ENCODE results near the gene SLC38A3. TPM values are rescaled to one million over a fixed set of nuclear protein-coding genes. Genes with fewer than 3 reads are reported as not detected.
A peak's percentile ranks its signal among the peaks of the same experiment; 100 is the strongest.

SLC38A3 gene
- total RNA-seq, 1 donor from 2014 or later = 9.1 TPM

GRCh38 chr3:50264383-50264963, 59.4 kb downstream of the SLC38A3 start:
- DNase-seq (ENCODE audit: low read depth) = peak; percentile 93

- peak; percentile 58 for DNase-seq (ENCODE audit: low read depth)
These were observed 60.0 kb downstream of the SLC38A3 start for GRCh38 chr3:50264964-50265485.

DNA sequence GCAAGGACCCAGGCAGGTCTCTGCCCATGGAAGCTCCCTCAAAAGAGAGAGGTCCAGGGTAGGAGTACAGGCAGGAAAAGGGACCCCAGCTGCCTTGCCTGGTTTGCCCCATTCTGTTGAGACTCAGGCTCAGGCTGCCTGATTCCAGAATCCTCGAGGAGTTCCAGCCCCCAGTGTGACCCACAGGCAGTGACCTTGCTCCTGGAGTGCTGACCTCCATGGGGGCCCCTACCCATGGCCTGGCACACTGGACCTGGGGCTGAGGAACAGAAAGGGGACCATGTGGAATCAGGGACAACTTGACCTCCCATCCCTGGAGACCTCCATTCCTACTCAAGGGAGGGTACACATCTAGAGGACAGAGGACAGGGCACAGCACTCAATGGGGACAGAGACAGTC, 60.5 kb downstream of the SLC38A3 start:
- no peak for DNase-seq (ENCODE audit: low read depth)

- DNase-seq (ENCODE audit: low read depth) = no peak
These were observed 60.9 kb downstream of the SLC38A3 start for GRCh38 chr3:50266017-50266416.

DNA sequence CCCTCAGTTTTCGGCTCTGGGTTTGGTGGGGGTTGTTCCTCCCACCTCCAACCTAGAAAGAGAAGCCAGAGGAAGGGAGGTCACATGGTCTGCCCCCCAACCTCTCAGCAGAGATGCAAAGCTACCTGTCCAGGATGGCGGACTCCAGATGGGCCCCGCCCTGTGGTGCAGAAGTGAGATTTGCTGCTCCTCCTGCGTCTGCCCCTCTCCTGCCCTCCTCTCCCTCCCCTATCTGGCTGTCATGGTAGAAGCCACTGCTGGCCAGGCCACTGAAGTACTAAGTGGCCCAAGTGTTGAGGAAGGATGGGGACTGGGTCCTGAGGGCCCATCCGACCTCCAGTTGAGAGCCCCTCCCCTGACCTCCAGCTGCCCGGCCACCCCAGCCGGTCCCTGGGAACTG, 61.8 kb downstream of the SLC38A3 start:
- no peak for DNase-seq (ENCODE audit: low read depth)

DNA sequence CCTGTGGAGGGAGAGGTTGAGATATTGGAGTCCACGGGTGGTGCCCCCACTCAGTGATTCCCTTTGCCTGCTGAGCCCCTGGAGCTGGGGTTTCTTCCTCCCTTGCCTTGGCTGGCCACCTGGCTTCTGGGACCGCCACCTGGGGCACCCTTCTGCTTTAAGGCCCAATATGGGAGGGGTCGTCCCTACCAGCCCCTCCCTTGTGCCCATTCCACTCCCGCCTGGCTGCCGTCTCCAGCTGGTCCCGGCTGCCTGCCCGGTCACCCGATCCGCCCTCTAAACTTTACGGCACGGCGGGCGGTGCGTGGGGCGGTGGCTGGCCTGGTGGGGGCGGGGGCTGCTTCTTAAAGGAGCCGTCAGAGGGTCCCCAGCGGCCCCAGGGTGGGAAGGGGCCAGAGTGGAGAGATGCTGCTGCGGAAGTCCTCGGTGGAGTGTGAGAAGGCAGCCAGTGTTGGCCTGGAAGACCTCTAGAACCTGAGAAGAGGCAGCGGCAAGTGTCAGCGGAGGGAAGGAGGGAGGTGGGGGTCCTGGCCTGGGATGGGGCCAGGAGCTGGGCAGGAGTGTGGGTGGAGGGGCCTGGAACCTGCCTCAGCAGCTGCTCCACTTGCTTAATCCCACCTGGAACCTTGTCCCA, 62.3 kb downstream of the SLC38A3 start:
- peak; percentile 69 for DNase-seq (ENCODE audit: low read depth)

GRCh38 chr3:50268276-50268675, 63.2 kb downstream of the SLC38A3 start:
- DNase-seq (ENCODE audit: low read depth) = no peak

DNA sequence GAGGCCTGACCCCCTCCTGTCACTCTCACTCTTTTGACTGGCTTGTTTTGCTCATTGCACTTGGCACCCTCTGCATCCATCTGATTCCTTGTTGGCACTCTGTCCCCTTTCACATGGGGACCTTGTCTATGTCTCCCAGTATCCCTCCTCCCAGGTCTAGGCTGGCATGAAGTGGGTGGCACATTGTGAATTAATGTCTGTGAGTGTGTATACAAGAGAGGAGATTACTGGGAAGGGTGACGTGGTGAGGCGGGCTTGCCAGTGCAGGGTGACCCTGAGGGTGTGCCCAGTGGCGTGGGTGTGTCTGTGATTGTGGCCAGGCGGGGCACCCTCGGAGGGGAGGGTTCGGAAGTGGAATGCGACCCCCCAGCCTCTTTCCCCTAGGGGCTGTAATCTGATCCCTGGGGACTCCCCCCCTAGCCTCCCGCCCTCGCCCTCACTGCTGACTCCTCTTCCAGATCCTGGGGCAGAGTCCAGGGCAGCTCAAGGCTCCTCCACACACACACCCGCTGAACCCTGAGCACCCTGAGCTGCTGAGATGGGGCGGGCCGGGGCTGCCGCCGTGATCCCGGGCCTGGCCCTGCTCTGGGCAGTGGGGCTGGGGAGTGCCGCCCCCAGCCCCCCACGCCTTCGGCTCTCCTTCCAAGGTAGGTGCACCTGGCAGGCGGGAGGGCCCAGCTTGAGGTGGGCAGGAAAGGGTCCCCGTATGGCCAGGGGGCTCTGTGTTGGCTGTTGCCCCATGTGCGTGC, 63.8 kb downstream of the SLC38A3 start, which contains the start of gene SEMA3B:
Gene SEMA3B, plus strand, starts transcription at position 445 of the 749 bp plus-strand sequence. Its CDS starts 94 bp downstream, at position 539.
- DNase-seq (ENCODE audit: low read depth) = peak; percentile 65

- DNase-seq (ENCODE audit: low read depth) = no peak
These were observed 64.4 kb downstream of the SLC38A3 start for GRCh38 chr3:50269460-50269859.

- peak; percentile 67 for DNase-seq (ENCODE audit: low read depth)
These were observed 64.9 kb downstream of the SLC38A3 start for GRCh38 chr3:50269977-50270413.

DNA sequence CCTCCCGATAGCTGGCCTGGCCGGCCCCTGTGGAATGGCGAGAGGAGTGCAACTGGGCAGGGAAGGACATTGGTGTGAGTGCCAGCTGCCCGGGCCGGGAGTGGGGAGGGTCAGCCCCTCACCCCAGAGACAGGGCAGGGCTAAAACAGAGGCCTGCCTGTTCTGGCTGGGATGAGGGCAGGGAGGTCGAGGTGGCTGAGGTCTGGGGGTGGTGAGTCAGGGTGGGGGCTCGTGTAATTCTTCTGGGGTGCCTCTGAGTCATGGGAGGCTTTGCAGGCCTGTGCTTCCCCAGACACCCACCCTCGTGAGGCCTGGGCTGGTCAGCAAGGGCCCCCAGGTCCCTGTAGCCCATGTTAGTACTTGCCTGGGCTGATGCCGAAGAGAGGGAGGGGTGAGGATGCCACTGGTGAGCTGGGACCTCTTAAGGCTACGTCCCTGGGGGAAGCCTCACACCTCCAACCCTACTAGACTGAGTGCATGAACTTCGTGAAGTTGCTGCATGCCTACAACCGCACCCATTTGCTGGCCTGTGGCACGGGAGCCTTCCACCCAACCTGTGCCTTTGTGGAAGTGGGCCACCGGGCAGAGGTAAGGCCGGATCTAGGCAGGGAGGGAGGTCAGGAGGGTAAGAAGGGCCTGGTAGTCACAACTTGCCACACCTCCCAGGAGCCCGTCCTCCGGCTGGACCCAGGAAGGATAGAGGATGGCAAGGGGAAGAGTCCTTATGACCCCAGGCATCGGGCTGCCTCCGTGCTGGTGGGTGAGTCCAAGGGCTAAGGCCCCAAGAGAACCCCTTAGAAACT, 65.6 kb downstream of the SLC38A3 start:
- peak; percentile 51 for DNase-seq (ENCODE audit: low read depth)

MicroRNAs within 50 kb of the gene (microRNA counts, 767-probe panel; counts per million panel counts)
- not detected for microRNA hsa-miR-566

Small RNA genes within 50 kb of the gene (microRNA-seq; reads per million reads assigned to microRNA genes)
- not detected for gene MIR566
- not detected for gene MIR5787

Other genes starting within 250 kb of the SLC38A3 start
- 158 and 160 TPM in 2 replicates for gene RBM5, start 116.4 kb upstream of the SLC38A3 start, total RNA-seq
- gene SEMA3F, start 49.9 kb upstream of the SLC38A3 start, total RNA-seq = 0.51 and 1.6 TPM in 2 replicates
- 1.9 and 4.4 TPM in 2 replicates for gene GNAT1, start 13.7 kb upstream of the SLC38A3 start, total RNA-seq
- gene GNAI2, start 30.9 kb downstream of the SLC38A3 start, total RNA-seq = 137 and 138 TPM in 2 replicates
- gene SEMA3B, start 63.9 kb downstream of the SLC38A3 start, total RNA-seq = 8.3 and 14.0 TPM in 2 replicates
- gene LSMEM2, start 73.8 kb downstream of the SLC38A3 start, total RNA-seq = 0.47 and 2.7 TPM in 2 replicates
- 99.0 and 99.1 TPM in 2 replicates for gene IFRD2, start 87.2 kb downstream of the SLC38A3 start, total RNA-seq
- 2.9 and 7.4 TPM in 2 replicates for gene HYAL3, start 94.1 kb downstream of the SLC38A3 start, total RNA-seq
- 16.7 and 20.1 TPM in 2 replicates for gene NAA80, start 94.1 kb downstream of the SLC38A3 start, total RNA-seq
- 0.26 and 0.56 TPM in 2 replicates for gene HYAL1, start 98.3 kb downstream of the SLC38A3 start, total RNA-seq
- gene HYAL2, start 117.5 kb downstream of the SLC38A3 start, total RNA-seq = 81.0 and 91.1 TPM in 2 replicates
- gene TUSC2, start 123.0 kb downstream of the SLC38A3 start, total RNA-seq = 32.9 and 39.7 TPM in 2 replicates
- gene RASSF1, start 135.6 kb downstream of the SLC38A3 start, total RNA-seq = 9.0 and 16.2 TPM in 2 replicates
- 0.19 and 0.47 TPM in 2 replicates for gene ZMYND10, start 140.5 kb downstream of the SLC38A3 start, total RNA-seq
- 24.6 and 27.6 TPM in 2 replicates for gene NPRL2, start 145.5 kb downstream of the SLC38A3 start, total RNA-seq
- gene CYB561D2, start 145.6 kb downstream of the SLC38A3 start, total RNA-seq = 16.7 and 25.2 TPM in 2 replicates
- gene TMEM115, start 154.2 kb downstream of the SLC38A3 start, total RNA-seq = 61.7 and 69.0 TPM in 2 replicates

Measured in myocyte (in vitro differentiated cells).